RWPE2 (cell line): ENCODE measurements around the gene SLC24A3.

Experiments used
- ATAC-seq: fragments of 200-7000 bp; cut with Tn5 transposase; 3 replicates; pipeline ENCODE4 v1.9.1; 2021; ENCODE audit warnings: low read depth
- DNase-seq: peaks from one replicate; pipeline ENCODE4 v3.0.0-alpha.2; 2020; ENCODE audit warnings: low spot score
- H3K27ac ChIP-seq: fragments of 450-650 bp; 2 replicates; pipeline ENCODE4 v1.5.1; 2017; ENCODE audit warnings: mild to moderate bottlenecking; ENCODE audit not compliant: poor library complexity, severe bottlenecking
- H3K27me3 ChIP-seq: fragments of 250-450 bp; sonication (Bioruptor Pico); 2 replicates; pipeline ENCODE4 v1.5.1; 2021; ENCODE audit warnings: mild to moderate bottlenecking, moderate library complexity; ENCODE audit not compliant: insufficient read depth, poor library complexity, severe bottlenecking
- H3K36me3 ChIP-seq: fragments of 250-450 bp; sonication (Bioruptor Pico); 2 replicates; pipeline ENCODE4 v1.5.1; 2020; ENCODE audit warnings: low read depth, mild to moderate bottlenecking, moderate library complexity
- H3K4me1 ChIP-seq: fragments of 250-450 bp; sonication (Bioruptor Pico); 2 replicates; pipeline ENCODE4 v1.5.1; 2021; ENCODE audit warnings: mild to moderate bottlenecking, moderate library complexity; ENCODE audit not compliant: insufficient read depth, poor library complexity, severe bottlenecking
- H3K4me3 ChIP-seq: fragments of 250-450 bp; sonication (Bioruptor Pico); 2 replicates; pipeline ENCODE4 v1.5.1; 2021; ENCODE audit warnings: mild to moderate bottlenecking, moderate library complexity; ENCODE audit not compliant: severe bottlenecking
- H3K9me3 ChIP-seq: fragments of 250-450 bp; sonication (Bioruptor Pico); 2 replicates; pipeline ENCODE4 v1.5.1; 2021; ENCODE audit warnings: mild to moderate bottlenecking, moderate library complexity; ENCODE audit not compliant: severe bottlenecking
- CTCF ChIP-seq: fragments of 450-650 bp; IDR thresholded peaks from one replicate; pipeline ENCODE4 v1.5.1; 2017; ENCODE audit warnings: mild to moderate bottlenecking, moderate library complexity; ENCODE audit not compliant: poor library complexity, severe bottlenecking

SLC24A3 gene

GRCh38 chr20:19291024-19291817 is 78.8 kb downstream of the SLC24A3 start:
- Histone ChIP-seq H3K4me3 (no peak overlapping the region), H3K27me3 (no peaks in the 10 kb centered on the region), H3K4me1 (no peaks in the 10 kb centered on the region), H3K27ac (no peak overlapping the region), H3K36me3 (no peaks in the 10 kb centered on the region), H3K9me3 (no peaks in the 10 kb centered on the region)
- no peak for DNase-seq
- no peak for TF ChIP-seq CTCF
- ATAC-seq: peak; percentile 18; the same call in 1 of the 3 replicates

GRCh38 chr20:19291818-19292132 is 79.3 kb downstream of the SLC24A3 start:
- TF ChIP-seq CTCF: no peak
- no peak for ATAC-seq
- no peak overlapping the region for H3K4me3 ChIP-seq

DNA sequence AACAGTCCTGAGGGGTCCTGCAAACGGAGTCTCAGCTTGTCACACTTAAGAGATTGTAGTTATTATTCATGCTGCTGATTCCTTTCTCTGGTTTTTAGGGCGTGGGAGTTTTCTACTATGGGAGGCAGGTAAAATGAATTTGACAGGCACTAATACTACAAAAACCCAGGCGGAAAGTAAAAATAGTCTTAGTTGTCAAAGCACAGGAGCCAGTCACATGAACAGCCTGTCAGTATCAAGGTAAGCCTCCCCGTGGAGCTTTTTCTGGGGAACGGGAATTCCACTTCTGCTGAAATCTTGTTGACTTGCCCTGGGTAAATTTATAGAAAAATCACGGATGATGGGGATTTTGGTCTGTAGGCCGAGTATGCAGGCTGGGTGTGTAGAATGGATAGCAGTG is 79.8 kb downstream of the SLC24A3 start:
- no peaks in the 10 kb centered on the region for H3K36me3 ChIP-seq
- no peak for TF ChIP-seq CTCF
- ATAC-seq (no peak), DNase-seq (no peak)
- H3K27me3 ChIP-seq: no peaks in the 10 kb centered on the region
- H3K4me3 ChIP-seq: no peak overlapping the region
- no peaks in the 10 kb centered on the region for H3K9me3 ChIP-seq
- no peak overlapping the region for H3K27ac ChIP-seq
- no peaks in the 10 kb centered on the region for H3K4me1 ChIP-seq

More at GRCh38 chr20:19291818-19292132, 79.3 kb downstream of the SLC24A3 start:
- Histone ChIP-seq H3K27me3 (no peaks in the 10 kb centered on the region), H3K9me3 (no peaks in the 10 kb centered on the region), H3K4me1 (no peaks in the 10 kb centered on the region), H3K36me3 (no peaks in the 10 kb centered on the region), H3K27ac (no peak overlapping the region)
- DNase-seq: no peak

DNA sequence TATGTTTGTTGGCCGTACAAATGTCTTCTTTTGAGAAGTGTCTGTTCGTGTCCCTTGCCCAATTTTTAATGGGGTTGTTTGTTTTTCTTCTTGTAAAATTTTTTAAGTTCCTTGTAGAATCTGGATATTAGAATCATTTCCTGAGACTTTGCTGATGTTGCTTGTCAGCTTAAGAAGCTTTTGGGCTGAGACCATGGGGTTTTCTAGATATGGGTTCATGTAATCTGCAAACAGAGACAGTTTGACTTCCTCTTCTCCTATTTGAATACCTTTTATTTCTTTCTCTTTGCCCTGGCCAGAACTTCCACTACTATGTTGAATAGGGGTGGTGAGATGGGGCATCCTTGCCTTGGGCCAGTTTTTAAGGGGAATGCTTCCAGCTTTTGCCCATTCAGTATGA is 82.6 kb downstream of the SLC24A3 start:
- ATAC-seq (no peak), DNase-seq (no peak)
- TF ChIP-seq CTCF: no peak

DNA sequence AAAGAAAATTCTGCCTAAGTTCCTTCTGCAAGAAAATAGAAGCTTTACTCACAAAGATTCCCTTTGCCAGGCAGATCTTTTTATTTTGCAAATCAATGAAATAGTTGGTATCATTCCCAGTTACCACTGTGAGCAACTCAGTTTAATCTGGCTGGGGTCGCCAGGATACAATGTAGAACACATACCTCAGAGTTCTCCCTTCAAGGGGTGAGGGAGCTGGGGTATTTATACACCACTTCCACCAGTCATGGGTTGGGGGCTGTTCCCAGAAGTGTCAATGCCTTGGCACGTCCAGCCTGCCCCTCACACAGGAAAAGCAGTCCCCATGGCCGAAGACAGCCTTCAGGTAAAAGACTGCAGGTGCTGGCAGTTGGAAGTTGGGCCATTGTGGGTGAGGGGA is 86.2 kb downstream of the SLC24A3 start:
- H3K4me3 ChIP-seq: no peak overlapping the region
- H3K27ac ChIP-seq: no peak overlapping the region
- no peaks in the 10 kb centered on the region for H3K27me3 ChIP-seq
- no peak for TF ChIP-seq CTCF
- no peaks in the 10 kb centered on the region for H3K4me1 ChIP-seq
- H3K36me3 ChIP-seq: no peaks in the 10 kb centered on the region
- DNase-seq (no peak), ATAC-seq (no peak)
- no peaks in the 10 kb centered on the region for H3K9me3 ChIP-seq

More for the DNA sequence above, 82.6 kb downstream of the SLC24A3 start:
- H3K4me3 ChIP-seq: no peak overlapping the region
- H3K4me1 ChIP-seq: no peaks in the 10 kb centered on the region
- no peaks in the 10 kb centered on the region for H3K27me3 ChIP-seq
- H3K27ac ChIP-seq: no peak overlapping the region
- H3K9me3 ChIP-seq: no peaks in the 10 kb centered on the region
- H3K36me3 ChIP-seq: no peaks in the 10 kb centered on the region
